Kasumi-1 (cell line): ENCODE results near the gene RPL36.
A peak's percentile ranks its signal among the peaks of the same experiment; 100 is the strongest.
"Not testable (repeated sequence)": the region's sequence is repeated elsewhere in the genome, so short reads cannot be mapped to it uniquely, and the experiment has no call there.

Source experiments
- DNase-seq, 2 experiments: peaks; one replicate each; lab custom pipeline; 2025; lab: John Stamatoyannopoulos, UW

Gene RPL36

DNA sequence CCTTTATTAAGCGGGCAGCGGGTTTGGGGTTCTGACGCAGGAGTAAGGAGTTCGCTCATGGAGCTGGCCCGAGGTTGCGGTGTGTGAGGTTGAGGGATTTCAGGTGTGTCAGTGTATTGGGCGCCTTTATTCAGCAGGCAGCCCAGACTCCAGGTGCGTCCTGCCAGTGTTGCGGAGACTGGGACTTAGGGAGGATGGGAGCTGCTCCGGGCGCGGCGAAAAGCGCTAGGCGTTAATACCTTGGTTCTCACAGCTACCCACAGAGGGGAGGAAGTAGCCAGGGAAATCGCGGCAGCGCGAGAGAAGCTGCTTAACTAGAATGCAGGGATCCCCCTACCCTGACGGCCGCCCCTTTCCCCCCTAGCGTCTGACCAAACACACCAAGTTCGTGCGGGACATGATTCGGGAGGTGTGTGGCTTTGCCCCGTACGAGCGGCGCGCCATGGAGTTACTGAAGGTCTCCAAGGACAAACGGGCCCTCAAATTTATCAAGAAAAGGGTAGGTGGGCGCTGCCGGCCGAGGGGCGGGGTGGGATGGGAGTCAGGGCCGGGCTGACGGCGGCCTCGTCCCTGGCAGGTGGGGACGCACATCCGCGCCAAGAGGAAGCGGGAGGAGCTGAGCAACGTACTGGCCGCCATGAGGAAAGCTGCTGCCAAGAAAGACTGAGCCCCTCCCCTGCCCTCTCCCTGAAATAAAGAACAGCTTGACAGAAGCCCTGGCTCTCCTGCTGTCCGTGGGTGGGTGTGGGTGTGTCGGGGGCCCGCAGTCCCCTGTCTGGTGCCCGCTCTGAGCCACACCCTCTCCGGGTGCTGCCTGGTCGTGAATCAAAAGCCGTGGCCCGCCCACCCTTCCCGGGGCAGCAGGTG is 1.1 kb downstream of the RPL36 start:
- DNase-seq = peak; percentile 21 to 49

DNA sequence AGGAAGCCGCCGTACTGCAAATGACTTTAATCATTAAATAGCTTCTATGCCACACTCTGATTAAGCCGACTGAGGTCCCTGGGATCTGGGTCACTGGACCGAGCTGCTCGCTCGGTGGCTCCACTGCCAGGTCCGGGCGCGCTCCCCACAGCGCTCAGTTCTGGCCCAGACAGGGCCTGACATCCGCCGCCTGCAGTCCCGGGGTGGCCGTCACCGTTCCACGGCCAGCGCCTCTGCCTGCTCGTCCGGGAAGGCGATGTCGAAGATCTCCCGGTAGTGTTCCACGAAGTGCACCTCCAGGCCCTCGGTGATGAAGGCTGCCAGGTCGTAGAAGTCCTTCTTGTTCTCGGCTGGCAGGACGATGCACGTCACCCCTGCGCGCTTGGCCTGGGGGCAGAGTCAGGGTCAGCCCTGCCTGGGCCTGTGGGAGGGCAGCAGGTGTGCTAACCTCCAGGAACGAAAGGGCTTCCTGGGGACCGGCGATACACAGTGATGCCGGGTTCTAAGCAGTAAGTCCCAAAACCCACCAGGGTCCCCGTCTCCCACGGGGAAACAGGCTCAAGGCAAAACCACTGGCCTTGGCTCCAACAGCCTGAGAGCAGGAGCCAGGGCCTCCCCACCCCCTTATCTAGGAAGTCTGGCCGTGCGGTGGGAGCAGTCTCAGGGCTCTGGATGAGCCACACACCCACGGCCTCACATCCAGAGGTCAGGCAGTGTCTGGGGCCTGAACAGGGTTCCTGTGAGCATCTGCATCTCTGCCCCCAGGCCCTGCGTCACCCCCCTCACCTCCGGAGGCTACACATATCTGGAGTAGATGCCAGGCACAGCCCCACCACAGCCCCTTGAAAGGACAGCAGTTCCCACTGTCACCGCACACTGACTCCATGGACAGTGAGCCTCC is 2.0 kb downstream of the RPL36 start:
- no peak for DNase-seq

DNA sequence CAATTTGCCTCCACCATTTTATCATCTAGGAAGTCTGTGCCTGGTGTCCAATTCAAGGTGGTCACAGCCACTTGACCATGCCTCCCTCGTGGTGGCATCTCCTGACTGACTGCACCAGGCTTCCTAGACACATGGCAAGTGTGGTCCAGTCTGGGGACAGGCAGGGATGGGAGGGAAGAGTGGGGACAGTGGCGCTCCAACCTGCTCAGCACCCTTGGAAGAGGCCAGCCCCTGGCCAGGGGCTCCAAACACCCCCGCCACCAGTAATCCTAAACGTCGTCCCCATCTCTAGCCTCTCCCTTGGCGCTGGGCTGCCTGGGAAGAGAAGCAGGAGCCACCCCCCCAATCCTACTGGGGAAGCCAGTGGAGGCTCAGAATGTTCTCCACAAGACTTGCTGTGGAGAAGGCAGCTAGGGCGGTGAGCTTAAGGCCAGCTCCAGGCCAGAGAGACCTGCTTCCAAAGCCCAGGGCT is 2.7 kb downstream of the RPL36 start:
- DNase-seq = no peak

DNA sequence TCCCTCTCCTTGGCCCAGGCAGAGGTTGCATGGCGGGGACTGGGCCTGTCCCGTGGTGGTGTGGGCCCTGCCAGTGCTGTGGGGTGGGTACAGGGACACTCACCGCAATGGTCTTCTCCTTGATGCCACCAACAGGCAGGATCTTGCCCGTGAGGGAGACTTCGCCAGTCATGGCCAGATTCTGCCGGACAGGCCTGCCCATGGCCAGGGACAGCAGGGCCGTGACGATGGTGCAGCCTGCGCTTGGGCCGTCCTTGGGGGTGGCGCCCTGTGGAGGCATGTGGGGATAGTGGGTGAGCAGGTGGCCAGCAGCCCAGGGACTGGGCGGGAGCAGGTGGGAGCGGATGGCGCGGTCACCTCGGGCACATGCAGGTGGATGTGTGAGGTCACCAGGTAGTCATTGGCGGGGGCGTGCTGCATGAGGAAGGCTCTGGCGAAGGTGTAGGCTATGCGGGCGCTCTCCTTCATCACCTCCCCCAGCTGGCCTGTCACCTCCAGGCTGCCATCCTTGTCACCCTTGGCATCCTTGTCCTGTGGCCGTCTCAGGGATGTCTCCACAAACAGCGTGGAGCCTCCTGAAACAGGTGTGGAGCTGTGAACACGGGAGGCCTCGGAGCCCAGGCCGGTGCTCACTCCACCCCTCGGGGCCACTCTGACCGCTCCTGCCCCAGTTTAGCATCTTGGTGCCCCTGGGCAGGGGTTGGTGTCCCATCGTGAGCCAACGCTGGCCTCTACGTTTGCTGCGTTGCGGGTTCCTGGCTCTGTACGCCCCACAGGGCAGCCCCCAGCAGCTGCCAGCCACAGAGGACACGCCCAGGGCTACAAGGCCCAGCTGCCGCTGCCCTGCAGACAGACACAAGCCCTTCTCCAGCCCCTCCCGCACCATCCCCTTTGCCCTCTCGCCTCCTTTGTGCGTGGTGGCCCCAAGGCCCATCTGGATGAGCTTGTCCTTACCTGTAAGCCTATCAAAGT is 3.4 kb downstream of the RPL36 start:
- DNase-seq = no peak

DNA sequence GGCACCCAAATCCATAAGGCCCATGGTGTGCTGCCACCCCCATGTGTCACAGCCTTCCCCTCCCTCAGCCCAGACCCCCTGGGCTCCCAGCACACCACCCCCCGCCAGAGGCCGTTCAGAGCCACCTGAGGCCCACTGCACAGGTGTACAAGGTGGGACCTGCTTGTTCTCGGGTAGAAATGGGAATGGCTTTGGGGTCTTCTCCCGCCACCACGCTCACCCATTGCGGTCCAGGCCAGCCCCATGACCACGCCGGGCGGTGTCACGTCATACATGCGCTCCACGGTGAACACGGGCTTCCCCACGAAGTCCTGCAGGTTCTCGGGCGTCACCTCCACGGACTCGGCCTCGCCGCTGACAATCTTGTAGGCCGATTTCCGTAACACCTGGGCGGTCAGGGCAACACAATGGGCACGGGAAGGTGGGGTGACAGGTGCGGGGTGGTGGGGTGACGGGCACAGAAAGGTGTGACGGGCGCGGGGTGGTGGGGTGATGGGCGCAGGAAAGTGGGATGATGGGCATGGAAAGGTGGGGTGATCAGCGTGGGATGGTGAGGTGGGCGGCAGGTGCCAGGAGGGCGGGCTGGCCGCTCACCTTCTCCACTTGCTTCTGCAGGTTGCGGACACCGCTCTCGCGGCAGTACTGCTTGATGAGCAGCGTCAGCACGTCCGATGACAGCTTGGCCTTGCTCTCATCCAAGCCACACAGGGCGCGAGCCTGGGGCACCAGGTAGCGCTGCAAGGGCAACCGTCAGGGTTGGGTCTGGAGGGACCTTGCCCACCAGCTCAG is 4.3 kb downstream of the RPL36 start:
- no peak for DNase-seq

DNA sequence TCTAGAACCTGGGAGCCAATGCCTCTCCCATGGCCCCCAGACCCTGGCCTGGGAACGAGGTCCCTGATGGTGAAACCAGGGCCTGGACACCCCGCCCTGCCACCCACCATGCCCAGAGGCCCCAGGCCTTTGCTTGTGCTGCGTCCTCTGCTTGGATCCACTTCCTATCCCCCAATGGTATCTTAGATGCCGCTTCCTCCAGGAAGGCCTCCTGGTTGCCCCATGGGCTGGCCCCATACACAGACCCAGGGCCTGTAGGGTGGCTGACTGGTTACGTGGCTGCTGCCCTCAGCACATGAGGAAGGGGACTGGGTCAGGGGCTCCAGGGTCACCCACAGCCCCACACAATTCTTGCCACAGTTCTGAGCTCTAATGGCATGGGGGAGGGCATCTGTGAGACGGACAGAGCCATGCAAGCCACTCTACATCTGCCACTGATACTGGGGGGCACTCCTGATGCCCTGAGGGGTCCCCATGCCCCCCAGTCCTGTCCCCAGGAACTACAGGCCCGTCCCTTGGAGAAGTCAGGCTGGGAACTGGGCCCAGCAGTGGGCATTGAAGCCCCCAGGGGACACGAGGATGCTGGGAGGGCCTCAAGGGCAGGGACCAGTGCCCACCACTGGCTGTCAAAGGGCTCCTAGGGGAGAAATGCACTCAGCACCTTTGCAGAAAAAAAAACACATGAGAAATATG is 5.0 kb downstream of the RPL36 start:
- no peak for DNase-seq

DNA sequence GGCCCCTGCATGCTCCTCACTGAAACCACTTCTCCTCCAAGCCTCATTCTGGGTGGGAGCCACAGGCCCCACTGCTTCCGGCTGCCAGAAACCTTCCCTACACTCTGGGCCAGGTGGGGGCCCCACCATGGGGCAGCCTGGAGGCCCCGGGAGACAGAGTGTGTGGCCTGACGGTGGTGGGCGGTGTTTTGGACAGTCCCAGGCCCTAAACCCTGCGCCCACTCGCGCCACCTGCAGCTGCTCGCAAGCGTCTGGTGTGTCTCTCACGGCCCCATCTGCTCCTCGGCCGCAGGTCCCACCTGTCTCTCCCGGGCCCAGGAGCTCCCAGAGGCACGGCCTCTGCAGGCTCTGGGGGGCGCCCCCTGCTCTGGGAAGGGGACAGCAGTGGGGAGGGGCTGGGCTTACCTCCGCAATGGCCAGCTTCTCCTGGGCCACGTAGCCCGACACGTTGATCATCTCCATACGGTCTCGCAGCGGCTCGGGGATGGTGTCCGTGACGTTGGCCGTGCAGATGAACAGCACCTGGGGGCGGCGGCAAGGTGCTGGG is 5.6 kb downstream of the RPL36 start:
- no peak for DNase-seq

DNA sequence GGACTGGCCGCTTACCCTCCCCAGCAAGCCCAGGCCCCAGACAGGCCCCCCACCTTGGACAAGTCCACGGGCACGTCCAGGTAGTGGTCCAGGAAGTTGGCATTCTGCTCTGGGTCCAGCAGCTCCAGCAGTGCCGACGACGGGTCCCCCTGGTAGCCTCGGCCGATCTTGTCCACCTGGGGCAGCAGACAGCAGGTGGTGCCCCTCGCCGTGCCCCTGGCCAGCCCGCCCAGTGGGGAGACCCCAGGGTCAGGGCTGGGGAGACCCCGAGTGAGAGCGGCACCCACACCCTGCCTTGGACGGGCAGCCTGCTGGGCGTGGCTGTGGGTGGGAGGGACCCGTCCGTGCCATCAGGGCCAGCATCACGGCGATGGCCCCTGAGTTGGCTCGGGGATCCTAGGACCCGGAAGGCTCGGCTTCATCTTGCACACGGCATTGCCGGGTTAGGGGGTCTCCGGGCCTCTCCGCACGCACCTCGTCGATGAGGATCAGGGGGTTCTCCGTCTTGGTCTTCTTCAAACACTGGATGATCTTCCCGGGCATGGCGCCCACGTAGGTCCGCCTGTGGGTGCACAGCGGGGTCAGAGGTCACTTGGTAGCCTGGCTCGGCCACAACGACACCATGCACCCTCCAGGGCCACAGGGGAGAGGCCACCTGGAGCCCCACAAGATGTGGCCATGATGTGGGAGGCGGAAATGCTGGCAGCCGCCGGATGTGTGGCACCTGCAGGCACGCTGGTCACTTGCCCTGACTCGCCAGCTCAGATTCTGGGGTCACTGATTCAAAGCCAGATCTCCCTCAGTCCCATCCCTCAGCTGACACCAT is 6.3 kb downstream of the RPL36 start:
- no peak for DNase-seq

DNA sequence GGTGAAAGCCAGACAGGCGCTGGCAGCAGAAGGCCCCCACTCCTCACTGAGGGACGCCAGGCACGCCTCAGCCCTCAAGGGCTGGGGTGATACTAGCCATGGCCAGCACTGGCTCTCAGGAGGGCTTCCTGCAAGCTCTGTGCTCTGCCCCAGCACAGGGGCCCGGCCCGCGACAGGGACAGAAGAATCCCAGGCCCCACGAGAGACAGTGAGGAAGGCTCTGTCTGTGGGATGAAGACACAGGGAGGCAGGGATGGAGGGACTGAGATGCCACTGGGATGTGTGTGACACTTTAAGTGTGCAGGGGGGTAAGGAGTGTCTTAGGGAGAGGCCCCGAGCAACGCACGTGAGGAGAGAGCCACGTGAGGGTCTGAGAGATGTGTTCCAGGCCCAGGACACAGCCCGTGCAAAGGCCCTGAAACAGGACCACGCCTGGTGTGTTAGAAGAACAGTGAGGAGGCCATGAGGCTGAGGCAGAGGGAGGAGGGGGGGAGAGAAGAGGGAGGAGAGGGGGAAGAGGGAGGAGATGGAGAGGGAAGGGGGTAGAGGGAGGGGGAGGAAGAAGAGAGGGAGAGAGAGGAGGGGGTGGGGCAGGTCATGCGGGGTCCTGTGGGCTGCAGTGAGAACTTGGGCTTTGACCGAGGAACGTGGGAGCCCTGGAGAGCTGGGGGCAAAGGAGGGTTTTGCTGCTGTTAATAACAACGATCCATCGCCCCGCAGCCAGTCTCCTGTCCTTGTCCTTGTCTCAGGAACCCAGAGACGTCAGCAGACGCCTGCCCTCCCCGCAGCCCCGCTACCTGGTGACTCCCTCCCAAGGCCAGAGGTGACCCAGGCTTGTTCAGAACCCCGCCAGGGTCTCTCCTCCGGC is 7.2 kb downstream of the RPL36 start:
- DNase-seq = no peak

DNA sequence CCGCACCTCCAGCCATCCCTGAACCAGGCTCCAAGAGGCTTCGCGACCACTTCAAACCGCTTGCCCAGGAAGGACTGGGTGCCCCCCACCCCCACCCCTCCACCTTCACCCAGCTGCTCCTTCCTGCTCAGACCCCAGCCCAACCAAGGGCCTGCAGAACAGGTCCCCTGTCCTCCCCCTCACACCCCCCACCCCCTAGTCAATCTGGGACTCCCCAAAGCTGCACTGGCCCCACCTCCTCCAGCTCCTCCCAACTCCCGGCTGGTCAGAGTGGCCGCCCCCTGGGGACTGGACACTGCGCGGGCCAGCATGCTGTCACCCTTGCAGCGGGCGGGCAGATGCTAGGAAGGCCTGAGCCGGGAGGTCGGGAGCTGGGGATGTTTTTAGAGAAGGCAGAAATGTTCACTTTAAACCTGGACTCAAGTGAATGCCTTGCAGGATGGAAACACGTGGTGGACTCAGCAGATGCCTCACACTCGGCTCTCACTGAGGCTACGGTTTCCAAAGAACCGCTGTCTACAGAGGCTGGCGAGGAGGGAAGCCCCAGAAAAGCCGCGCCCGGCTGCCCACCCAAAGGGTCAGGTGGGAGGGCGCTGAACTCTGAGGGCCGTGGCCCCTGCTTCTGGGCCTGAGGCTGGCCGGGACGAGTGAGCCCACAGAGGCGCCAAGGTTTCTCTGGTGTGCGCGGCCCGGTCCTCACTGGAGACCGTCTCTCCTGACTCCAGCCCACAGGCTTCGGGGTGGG is 8.0 kb downstream of the RPL36 start:
- DNase-seq = no peak

DNA sequence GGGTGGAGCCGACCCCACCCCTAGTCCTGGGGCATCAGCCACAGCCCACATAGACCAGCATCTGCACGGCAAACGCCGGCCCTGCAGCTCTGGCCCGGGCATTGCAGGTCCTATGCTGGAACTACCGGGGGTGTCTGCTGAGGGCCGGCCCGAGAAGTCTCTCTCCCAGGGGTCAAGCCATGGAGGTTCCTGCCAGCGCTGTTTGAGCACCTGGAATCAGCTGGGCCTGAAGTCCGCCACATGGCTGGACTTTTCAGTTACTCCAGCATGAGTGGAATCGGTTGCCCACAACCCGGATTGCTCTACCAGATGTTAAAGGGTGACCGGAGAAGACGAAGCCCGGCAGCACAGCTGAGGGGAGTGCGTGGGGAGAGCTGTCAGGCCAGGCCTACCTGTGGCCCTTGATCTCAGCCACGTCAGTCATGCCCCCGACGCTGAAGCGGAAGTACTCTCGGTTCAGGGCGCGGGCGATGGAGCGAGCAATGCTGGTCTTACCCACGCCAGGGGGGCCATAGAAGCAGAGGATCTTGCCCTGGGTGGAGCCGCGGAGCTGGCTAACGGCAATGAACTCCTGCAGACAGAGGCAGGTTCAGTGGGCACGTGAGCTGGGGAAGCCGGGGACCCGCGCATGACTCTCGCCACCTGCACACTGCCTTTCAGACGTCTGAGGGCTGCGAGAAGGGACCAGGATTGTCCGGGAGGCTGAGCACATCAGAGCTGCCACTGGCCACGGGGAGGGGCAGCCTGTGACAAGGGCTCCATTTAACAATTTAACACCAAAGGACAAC is 8.7 kb downstream of the RPL36 start:
- DNase-seq = no peak

DNA sequence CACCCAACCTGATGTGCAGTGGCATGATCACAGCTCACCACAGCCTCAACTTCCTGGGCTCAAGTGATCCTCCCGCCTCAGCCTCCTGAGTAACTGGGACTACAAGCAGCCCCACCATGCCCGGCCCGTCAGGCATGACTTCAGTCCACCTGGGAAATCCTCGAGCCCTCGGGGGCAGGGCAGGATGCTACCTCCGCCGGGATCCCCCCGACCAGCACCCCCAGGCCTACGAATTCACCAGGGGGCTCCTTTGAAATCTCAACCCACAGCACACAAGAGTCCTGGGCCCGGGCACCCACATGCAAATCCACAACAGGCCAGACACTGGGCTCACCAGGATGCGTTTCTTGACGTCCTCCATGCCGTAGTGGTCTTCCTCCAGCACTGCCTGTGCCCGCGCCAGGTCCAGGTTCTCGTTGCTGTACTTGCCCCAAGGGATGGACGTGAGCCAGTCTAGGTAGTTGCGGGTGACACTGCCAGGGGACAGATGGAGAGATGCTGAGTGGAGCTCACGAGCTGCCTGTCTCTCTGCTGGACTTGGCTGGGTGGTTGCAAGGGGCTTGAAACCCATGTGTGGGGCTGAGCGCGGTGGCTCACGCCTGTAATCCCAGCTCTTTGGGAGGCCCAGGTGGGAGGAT is 10.5 kb downstream of the RPL36 start:
- DNase-seq = no peak

DNA sequence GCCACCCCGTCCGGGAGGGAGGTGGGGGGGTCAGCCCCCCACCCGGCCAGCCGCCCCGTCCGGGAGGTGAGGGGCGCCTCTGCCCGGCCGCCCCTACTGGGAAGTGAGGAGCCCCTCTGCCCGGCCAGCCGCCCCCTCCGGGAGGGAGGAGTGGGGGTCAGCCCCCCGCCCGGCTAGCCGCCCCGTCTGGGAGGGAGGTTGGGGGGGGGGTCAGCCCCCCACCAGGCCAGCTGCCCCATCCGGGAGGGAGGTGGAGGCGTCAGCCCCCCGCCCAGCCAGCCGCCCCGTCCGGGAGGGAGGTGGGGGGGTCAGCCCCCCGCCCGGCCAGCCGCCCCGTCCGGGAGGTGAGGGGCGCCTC is 11.9 kb downstream of the RPL36 start:
- DNase-seq = not testable (repeated sequence)

DNA sequence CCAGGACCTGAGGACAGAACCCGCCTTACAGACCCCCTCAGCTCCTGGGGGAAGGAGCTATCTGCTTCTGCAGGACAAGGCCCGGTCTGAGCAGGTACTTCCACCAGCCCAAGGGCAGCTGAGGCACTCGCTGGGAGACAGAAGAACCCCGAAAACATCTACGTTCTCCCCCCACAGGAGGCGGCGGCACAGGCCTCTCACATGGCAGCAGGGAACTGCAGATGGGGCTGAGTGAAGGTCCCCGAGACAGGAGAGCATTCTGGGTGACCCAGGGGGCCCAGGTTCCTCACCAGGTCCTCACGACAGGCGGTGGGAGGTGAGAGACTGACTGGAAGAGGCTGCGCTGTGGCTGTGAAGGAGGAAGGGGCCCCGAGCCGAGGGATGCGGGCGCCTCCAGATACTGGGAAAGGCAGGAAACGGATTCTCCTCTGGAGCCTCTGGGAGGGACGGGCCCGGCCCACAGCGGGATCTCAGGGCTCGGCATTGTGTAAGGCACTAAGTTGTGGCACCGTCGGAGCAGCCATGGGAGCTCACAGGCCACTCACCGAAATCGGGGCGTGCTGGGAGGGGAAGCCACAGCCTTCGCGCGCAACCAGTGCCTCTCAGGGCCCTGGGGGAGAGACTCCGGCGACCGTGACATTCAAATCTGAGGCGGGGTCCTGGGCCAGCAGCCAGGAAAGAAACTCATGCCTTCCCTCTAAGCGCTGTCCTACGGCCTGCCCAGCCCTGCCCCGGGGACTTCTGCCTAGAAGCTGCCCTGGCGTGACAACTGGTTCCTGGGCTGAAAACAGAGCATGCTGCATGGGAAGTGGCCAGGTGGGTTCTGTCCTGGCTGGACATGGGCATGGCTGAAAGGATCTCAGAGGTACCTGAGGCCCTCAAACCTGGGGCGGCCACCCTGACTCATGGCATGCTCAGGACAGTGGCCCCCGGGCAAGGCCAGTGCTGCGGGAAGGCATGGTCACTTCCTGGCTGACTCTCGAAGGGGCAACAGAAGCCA is 14.0 kb downstream of the RPL36 start:
- no peak for DNase-seq

DNA sequence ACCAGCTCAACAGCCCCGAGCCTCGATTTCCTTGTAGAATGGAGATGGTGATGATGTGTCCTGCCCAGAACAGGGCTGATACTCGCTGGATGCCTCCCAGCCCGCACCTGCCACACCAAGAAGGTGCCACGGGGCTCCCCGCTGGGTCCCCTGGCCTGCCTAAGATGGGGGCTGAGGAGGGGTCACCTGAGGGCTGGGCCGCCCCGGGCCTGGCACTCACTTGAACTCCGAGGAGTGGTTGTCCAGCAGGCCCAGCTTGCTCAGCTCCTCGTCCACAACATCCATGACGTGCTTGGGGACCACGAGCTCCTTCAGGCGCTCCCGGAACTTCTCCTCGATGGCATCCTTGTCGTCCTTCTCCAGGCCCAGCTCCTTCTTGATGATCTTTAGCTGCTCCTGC is 15.5 kb downstream of the RPL36 start:
- no peak for DNase-seq
